GDM1 (cell line): ENCODE measurements around the gene MRPL27.

Experiments
- DNase-seq: peaks from one replicate; lab custom pipeline; 2025; lab: John Stamatoyannopoulos, UW

MRPL27 gene

GRCh38 chr17:50386510-50386909 lies 13.5 kb upstream of the MRPL27 start:
- no peak for DNase-seq

GRCh38 chr17:50382931-50383330 lies 9.9 kb upstream of the MRPL27 start:
- DNase-seq = no peak

- DNase-seq = no peak
Observed at GRCh38 chr17:50381920-50382319, 8.9 kb upstream of the MRPL27 start.

GRCh38 chr17:50381260-50381815 lies 8.4 kb upstream of the MRPL27 start:
- DNase-seq = no peak

GRCh38 chr17:50380369-50381259 lies 7.6 kb upstream of the MRPL27 start:
- DNase-seq = no peak

- DNase-seq = no peak
Observed at GRCh38 chr17:50379351-50380132, 6.6 kb upstream of the MRPL27 start.

- DNase-seq = no peak
Observed at GRCh38 chr17:50375858-50376538, 3.0 kb upstream of the MRPL27 start.

GRCh38 chr17:50373705-50374104 lies 721 bp upstream of the MRPL27 start:
- DNase-seq = no peak

- no peak for DNase-seq
Observed at GRCh38 chr17:50372222-50372757, 694 bp downstream of the MRPL27 start.

GRCh38 chr17:50371526-50371925 lies 1.5 kb downstream of the MRPL27 start:
- no peak for DNase-seq

- DNase-seq = no peak
Observed at GRCh38 chr17:50370052-50370451, 2.9 kb downstream of the MRPL27 start.

GRCh38 chr17:50367401-50367800 lies 5.6 kb downstream of the MRPL27 start:
- no peak for DNase-seq

- no peak for DNase-seq
Observed at GRCh38 chr17:50365649-50366393, 7.2 kb downstream of the MRPL27 start.

- DNase-seq = no peak
Observed at GRCh38 chr17:50365165-50365564, 7.8 kb downstream of the MRPL27 start.

GRCh38 chr17:50364715-50365114 lies 8.3 kb downstream of the MRPL27 start:
- DNase-seq = no peak

- DNase-seq = no peak
Observed at GRCh38 chr17:50364061-50364458, 8.9 kb downstream of the MRPL27 start.

- DNase-seq = no peak
Observed at GRCh38 chr17:50363217-50364060, 9.5 kb downstream of the MRPL27 start.

- DNase-seq = no peak
Observed at GRCh38 chr17:50362661-50363060, 10.3 kb downstream of the MRPL27 start.

- peak; percentile 53 for DNase-seq
Observed at GRCh38 chr17:50361561-50362480, 11.2 kb downstream of the MRPL27 start.
